Colonic mucosa (tissue), 4 donors: ENCODE results near the gene RYR3. TPM values are rescaled to one million over a fixed set of nuclear protein-coding genes. Genes with fewer than 3 reads are reported as not detected.

ENCODE experiments used
- DNase-seq: peaks from one replicate; pipeline ENCODE4 v3.0.0-alpha.2; 2020
- H3K27ac ChIP-seq: fragments of 200-600 bp; one replicate; pipeline ENCODE4 v1.8.0; 2021
- H3K27me3 ChIP-seq: fragments of 200-600 bp; one replicate; pipeline ENCODE4 v1.8.0; 2021
- H3K36me3 ChIP-seq: fragments of 200-600 bp; one replicate; pipeline ENCODE4 v1.8.0; 2021
- H3K4me1 ChIP-seq: fragments of 200-600 bp; one replicate; pipeline ENCODE4 v1.8.0; 2021; ENCODE audit warnings: mild to moderate bottlenecking
- H3K4me3 ChIP-seq: fragments of 200-600 bp; one replicate; pipeline ENCODE4 v1.8.0; 2021
- H3K9ac ChIP-seq, 2 donors: one replicate each; pipeline ENCODE4 v1.7.0; 2013; ENCODE audit warnings: control low read depth in 2 of 2, low read depth in 2 of 2, low read length in 2 of 2
- H3K9me3 ChIP-seq: fragments of 200-600 bp; one replicate; pipeline ENCODE4 v1.8.0; 2021
- intact Hi-C: fragments of 100-400 bp; cut with DNase I; formaldehyde crosslinking; loops from one replicate; pipeline ENCODE4 v1.14.1; 2022
- total RNA-seq, 2 donors: library from RNA; stranded (reverse); fragmentation: NEBNext Ultra II Directional in 1 of 2; extraction: Animal tissue kit (Norgen Biotek cat#: 25700) in 1 of 2; gene quantifications; one replicate each; pipeline ENCODE4 v1.2.1, GENCODE V29; 2021
- TF ChIP-seq, protein P1 (sequence below): fragments of 200-600 bp; IDR thresholded peaks from one replicate; pipeline ENCODE4 v1.8.0; 2022; ENCODE audit warnings: antibody characterized with exemption, mild to moderate bottlenecking
- donor health status: healthy.
- donor health status: DM: no; HTN: no; CAD: no.
- donor health status: DM: no; HTN: no; CAD: no.

The RYR3 gene
- total RNA-seq, 2 donors from 2014 or later, result 0.17 to 1.1 TPM

DNA sequence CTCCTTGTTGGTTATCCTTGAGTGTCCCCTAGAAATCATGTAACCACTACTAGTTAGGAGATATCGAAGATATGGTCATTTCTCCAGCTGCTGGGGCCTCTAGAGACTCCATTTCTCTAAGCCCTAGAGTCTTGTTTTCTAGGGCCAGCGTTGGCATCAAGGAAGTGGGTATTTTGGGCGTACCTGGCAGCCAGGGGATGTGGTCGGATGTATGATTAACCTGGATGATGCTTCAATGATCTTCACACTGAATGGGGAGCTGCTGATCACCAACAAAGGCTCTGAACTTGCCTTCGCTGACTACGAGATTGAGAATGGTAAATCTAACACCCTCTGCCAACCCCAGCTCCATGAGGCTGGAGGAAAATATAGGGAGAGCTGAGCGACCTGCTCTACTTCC, 325.5 kb downstream of the RYR3 start:
- Histone ChIP-seq H3K4me1 (no peaks in the 10 kb centered on the region), H3K36me3 (no peaks in the 10 kb centered on the region), H3K4me3 (no peak overlapping the region), H3K9me3 (no peaks in the 10 kb centered on the region), H3K9ac (no peak overlapping the region), H3K27me3 (no peaks in the 10 kb centered on the region), H3K27ac (no peak overlapping the region)
- no peak for DNase-seq
- TF ChIP-seq, protein P1, sequence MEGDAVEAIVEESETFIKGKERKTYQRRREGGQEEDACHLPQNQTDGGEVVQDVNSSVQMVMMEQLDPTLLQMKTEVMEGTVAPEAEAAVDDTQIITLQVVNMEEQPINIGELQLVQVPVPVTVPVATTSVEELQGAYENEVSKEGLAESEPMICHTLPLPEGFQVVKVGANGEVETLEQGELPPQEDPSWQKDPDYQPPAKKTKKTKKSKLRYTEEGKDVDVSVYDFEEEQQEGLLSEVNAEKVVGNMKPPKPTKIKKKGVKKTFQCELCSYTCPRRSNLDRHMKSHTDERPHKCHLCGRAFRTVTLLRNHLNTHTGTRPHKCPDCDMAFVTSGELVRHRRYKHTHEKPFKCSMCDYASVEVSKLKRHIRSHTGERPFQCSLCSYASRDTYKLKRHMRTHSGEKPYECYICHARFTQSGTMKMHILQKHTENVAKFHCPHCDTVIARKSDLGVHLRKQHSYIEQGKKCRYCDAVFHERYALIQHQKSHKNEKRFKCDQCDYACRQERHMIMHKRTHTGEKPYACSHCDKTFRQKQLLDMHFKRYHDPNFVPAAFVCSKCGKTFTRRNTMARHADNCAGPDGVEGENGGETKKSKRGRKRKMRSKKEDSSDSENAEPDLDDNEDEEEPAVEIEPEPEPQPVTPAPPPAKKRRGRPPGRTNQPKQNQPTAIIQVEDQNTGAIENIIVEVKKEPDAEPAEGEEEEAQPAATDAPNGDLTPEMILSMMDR, result no peak
- intact Hi-C loops, result no loop called here

DNA sequence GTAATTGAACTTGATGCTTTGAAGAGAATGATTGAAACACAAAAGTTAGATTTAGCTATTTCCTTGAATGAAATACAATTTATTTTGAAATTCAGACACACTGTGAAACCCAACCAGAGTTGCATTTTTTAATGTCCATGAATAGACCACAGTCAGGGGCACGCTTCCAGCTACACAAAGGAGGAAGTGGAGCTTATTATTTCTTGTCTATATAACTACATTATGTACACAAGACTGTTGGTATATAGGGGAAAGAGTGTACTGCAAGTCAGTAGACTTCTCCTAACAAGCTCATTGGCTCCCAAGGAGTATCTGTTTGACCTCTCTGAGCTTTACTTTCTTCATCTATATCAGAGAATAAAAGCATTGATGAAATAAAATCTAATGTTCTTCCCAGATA, 326.2 kb downstream of the RYR3 start:
- H3K36me3 ChIP-seq, result no peaks in the 10 kb centered on the region
- no peak overlapping the region for H3K27ac ChIP-seq
- H3K4me1 ChIP-seq, result no peaks in the 10 kb centered on the region
- H3K9me3 ChIP-seq, result no peaks in the 10 kb centered on the region
- intact Hi-C loops, result no loop called here
- H3K27me3 ChIP-seq, result no peaks in the 10 kb centered on the region
- no peak for DNase-seq
- H3K9ac ChIP-seq, result no peak overlapping the region
- TF ChIP-seq, protein P1, result no peak
- H3K4me3 ChIP-seq, result no peak overlapping the region

DNA sequence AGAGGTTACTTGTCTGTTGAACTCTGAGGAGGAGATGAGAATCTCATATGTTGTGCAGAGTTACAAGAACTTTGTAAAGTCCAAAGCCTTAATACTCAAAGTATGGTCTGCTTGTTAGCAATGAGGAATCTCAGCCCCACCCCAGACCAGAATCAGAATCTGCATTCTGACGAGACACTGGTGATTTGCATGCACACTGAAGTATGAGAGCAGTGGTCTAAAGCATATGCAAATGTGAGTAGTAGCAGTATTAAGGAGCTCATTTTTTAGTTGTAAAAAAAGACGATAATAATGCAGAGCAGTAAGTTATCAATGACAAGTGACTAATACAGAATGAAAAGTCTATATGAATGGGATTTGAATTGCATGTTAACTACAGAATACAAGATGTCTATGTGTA, 327.7 kb downstream of the RYR3 start:
- H3K4me3 ChIP-seq, result no peak overlapping the region
- no peaks in the 10 kb centered on the region for H3K4me1 ChIP-seq
- intact Hi-C loops, result no loop called here
- H3K9me3 ChIP-seq, result no peaks in the 10 kb centered on the region
- no peak overlapping the region for H3K9ac ChIP-seq
- no peak overlapping the region for H3K27ac ChIP-seq
- H3K36me3 ChIP-seq, result no peaks in the 10 kb centered on the region
- no peak for DNase-seq
- TF ChIP-seq, protein P1, result no peak
- H3K27me3 ChIP-seq, result no peaks in the 10 kb centered on the region

DNA sequence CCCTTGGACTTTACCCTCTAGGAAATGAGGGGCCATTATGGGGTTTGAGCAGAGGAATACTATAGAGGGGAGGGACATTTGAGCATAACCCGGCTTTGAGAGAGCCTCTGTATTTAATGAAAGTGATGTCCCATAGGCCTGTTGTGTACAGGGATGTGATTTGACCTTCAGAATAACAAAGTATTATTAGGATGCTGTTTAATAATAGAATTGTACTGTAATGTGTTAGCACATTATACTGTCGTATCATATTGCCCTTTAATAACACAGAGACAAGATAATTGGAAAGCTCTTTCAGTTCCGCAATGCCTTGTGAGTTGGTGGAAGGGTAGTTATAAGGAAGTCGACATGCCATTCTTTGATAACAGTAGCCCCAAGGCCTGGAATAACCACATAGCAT, 328.3 kb downstream of the RYR3 start:
- H3K36me3 ChIP-seq, result no peaks in the 10 kb centered on the region
- no peak for DNase-seq
- no peaks in the 10 kb centered on the region for H3K9me3 ChIP-seq
- no peak overlapping the region for H3K27ac ChIP-seq
- H3K27me3 ChIP-seq, result no peaks in the 10 kb centered on the region
- no peaks in the 10 kb centered on the region for H3K4me1 ChIP-seq
- no peak overlapping the region for H3K9ac ChIP-seq
- no peak overlapping the region for H3K4me3 ChIP-seq
- TF ChIP-seq, protein P1, result no peak
- intact Hi-C loops, result no loop called here

DNA sequence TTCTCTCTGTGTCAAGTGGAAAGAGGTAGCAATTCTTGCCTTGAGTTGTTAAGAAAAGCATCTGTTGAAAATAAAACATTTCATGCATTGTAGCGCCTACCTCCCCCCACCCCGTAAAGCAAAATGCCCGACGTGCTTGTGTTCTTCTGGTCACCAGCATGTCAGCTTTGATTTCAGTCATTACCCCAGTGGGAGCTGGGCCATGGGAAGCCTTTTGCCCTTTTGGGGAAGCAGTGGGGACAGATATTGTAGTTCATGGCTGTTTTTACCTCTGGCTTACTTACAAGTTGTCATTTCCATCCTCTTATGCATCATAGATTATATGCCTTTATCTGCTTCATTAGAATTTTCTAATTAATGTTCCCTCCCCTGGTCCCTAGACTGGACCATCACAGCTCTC, 328.7 kb downstream of the RYR3 start:
- H3K4me3 ChIP-seq, result no peak overlapping the region
- no peaks in the 10 kb centered on the region for H3K9me3 ChIP-seq
- TF ChIP-seq, protein P1, result no peak
- no peak overlapping the region for H3K27ac ChIP-seq
- no peak for DNase-seq
- H3K36me3 ChIP-seq, result no peaks in the 10 kb centered on the region
- H3K4me1 ChIP-seq, result no peaks in the 10 kb centered on the region
- no peak overlapping the region for H3K9ac ChIP-seq
- intact Hi-C loops, result no loop called here
- no peaks in the 10 kb centered on the region for H3K27me3 ChIP-seq

DNA sequence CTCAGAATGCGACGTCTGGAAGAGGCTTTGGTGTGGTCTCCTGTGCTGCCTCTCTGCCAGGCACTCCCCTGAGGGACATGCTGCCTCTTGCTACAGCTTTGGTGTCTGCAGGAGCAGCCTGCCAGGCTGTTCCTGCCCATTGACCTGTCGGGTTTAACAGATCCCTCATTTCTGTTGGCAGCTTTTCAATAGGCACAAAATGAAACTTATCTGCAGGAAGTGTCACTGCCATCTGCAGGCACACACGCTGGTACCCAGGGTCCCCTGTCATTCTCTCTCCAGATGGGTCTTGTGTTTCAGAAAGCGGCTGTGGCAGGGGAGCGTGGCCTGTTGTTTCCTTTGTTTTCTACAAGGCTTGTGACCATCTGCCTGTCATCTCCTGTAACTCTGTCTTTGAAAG, 329.2 kb downstream of the RYR3 start:
- Histone ChIP-seq H3K9me3 (no peaks in the 10 kb centered on the region), H3K27ac (no peak overlapping the region)
- no peak for DNase-seq

More for the DNA sequence above, 329.2 kb downstream of the RYR3 start:
- H3K36me3 ChIP-seq, result no peaks in the 10 kb centered on the region
- intact Hi-C loops, result no loop called here
- TF ChIP-seq, protein P1, result no peak
- no peaks in the 10 kb centered on the region for H3K27me3 ChIP-seq
- no peak overlapping the region for H3K9ac ChIP-seq
- no peaks in the 10 kb centered on the region for H3K4me1 ChIP-seq
- H3K4me3 ChIP-seq, result no peak overlapping the region
